GM23338 (cell line): ENCODE measurements around the gene SPATA31D1.

Experiments
- CREB1 ChIP-seq: fragments of 250-450 bp; sonication (Bioruptor Pico); IDR thresholded peaks from 2 replicates; pipeline ENCODE4 v1.5.0; 2020; ENCODE audit warnings: low read depth, mild to moderate bottlenecking, moderate library complexity
- CTCF ChIP-seq, 2 experiments: fragments of 200-600 bp in 1 of 2; sonication (generic) in 1 of 2; conservative IDR thresholded peaks; 2 replicates each; pipeline versions ENCODE4 v1.5.1 to v1.6.1; 2016 to 2017; ENCODE audit warnings: antibody characterized with exemption in 2 of 2, low read depth in 2 of 2, mild to moderate bottlenecking in 2 of 2, moderate library complexity in 1 of 2
- ETS1 ChIP-seq: IDR thresholded peaks from 2 replicates; pipeline ENCODE4 v1.6.1; 2016; ENCODE audit warnings: antibody characterized with exemption
- EZH2 ChIP-seq: fragments of 200-600 bp; sonication (generic); IDR thresholded peaks from one replicate; pipeline ENCODE4 v1.8.0; 2017; ENCODE audit warnings: antibody characterized with exemption, mild to moderate bottlenecking, low read depth; ENCODE audit not compliant: unreplicated experiment
- EZH2phosphoT487 ChIP-seq: fragments of 200-600 bp; sonication (generic); IDR thresholded peaks from one replicate; pipeline ENCODE4 v1.8.1; 2018; ENCODE audit warnings: antibody characterized with exemption; ENCODE audit not compliant: unreplicated experiment
- JUNB ChIP-seq: IDR thresholded peaks from one replicate; pipeline ENCODE4 v1.6.1; 2016; ENCODE audit warnings: antibody characterized with exemption; ENCODE audit not compliant: unreplicated experiment
- NANOG ChIP-seq: IDR thresholded peaks from 2 replicates; pipeline ENCODE4 v1.6.1; 2016; ENCODE audit warnings: antibody characterized with exemption, borderline replicate concordance
- POLR2AphosphoS5 ChIP-seq: IDR thresholded peaks from 2 replicates; pipeline ENCODE4 v1.6.1; 2016; ENCODE audit warnings: antibody characterized with exemption, low read depth
- REST ChIP-seq: IDR thresholded peaks from one replicate; pipeline ENCODE4 v1.6.1; 2018; ENCODE audit warnings: antibody characterized with exemption; ENCODE audit not compliant: unreplicated experiment
- STAT1 ChIP-seq: IDR thresholded peaks from one replicate; pipeline ENCODE4 v1.6.1; 2016; ENCODE audit warnings: antibody characterized with exemption; ENCODE audit not compliant: unreplicated experiment
- ZNF114 ChIP-seq: fragments of 250-450 bp; sonication (Bioruptor Pico); IDR thresholded peaks from 2 replicates; pipeline ENCODE4 v1.5.0; 2020; ENCODE audit warnings: mild to moderate bottlenecking, moderate library complexity
- ZNF331 ChIP-seq: fragments of 250-450 bp; sonication (Bioruptor Pico); IDR thresholded peaks from 2 replicates; pipeline ENCODE4 v1.5.0; 2020; ENCODE audit warnings: low read depth, mild to moderate bottlenecking, moderate library complexity
- ZNF462 ChIP-seq: fragments of 250-450 bp; sonication (Bioruptor Pico); IDR thresholded peaks from 2 replicates; pipeline ENCODE4 v1.5.0; 2020; ENCODE audit warnings: mild to moderate bottlenecking, moderate library complexity

GRCh38 chr9:81971727-81972126 is 16.8 kb upstream of the SPATA31D1 start:
- TF ChIP-seq CREB1 (no peak), CTCF (conservative IDR thresholded peaks at IDR 0.05; ENCODE audit: low read depth in 2 of 2) (no peak), EZH2 (no peak), POLR2AphosphoS5 (no peak), REST (no peak), EZH2phosphoT487 (no peak), JUNB (no peak), ZNF331 (CRISPR knock-in tag) (no peak), STAT1 (no peak), ZNF114 (CRISPR knock-in tag) (no peak), NANOG (no peak), ETS1 (no peak), ZNF462 (CRISPR knock-in tag) (no peak)
